ENCODE results near the gene SMOC1. TPM values are rescaled to one million over a fixed set of nuclear protein-coding genes. Genes with fewer than 3 reads are reported as not detected.

The SMOC1 gene
- total RNA-seq, 3 donors from 2014 or later (not counting 1 experiment from before 2014, with no cell fraction given): not detected

GRCh38 chr14:69956970-69957369, 77.8 kb downstream of the SMOC1 start:
- Histone ChIP-seq H3K4me3 (ENCODE audit: low read length) (no peak overlapping the region), H3K27ac (ENCODE audit: low read length) (no peak overlapping the region), H3K9me3 (ENCODE audit: control insufficient read depth, insufficient read depth, low read length) (no peaks in the 10 kb centered on the region), H3K27me3 (ENCODE audit: control insufficient read depth, insufficient read depth, low read length) (no peaks in the 10 kb centered on the region), H3K36me3 (ENCODE audit: control insufficient read depth, insufficient read depth, low read length) (no peaks in the 10 kb centered on the region), H3K4me1 (ENCODE audit: control insufficient read depth, insufficient read depth, low read length) (no peaks in the 10 kb centered on the region)
- H3K9me3 Mint-ChIP-seq: no peaks in the 10 kb centered on the region
- no peak overlapping the region for H3K4me3 Mint-ChIP-seq
- DNase-seq: no peak
- H3K4me1 Mint-ChIP-seq: no peaks in the 10 kb centered on the region
- WGBS (ENCODE audit: insufficient coverage): 73% methylated on average over 3 of the region's 3 CpGs
- TF ChIP-seq, protein P1, sequence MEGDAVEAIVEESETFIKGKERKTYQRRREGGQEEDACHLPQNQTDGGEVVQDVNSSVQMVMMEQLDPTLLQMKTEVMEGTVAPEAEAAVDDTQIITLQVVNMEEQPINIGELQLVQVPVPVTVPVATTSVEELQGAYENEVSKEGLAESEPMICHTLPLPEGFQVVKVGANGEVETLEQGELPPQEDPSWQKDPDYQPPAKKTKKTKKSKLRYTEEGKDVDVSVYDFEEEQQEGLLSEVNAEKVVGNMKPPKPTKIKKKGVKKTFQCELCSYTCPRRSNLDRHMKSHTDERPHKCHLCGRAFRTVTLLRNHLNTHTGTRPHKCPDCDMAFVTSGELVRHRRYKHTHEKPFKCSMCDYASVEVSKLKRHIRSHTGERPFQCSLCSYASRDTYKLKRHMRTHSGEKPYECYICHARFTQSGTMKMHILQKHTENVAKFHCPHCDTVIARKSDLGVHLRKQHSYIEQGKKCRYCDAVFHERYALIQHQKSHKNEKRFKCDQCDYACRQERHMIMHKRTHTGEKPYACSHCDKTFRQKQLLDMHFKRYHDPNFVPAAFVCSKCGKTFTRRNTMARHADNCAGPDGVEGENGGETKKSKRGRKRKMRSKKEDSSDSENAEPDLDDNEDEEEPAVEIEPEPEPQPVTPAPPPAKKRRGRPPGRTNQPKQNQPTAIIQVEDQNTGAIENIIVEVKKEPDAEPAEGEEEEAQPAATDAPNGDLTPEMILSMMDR (IDR thresholded peaks at IDR 0.05): no peak
- no peaks in the 10 kb centered on the region for H3K36me3 Mint-ChIP-seq
- intact Hi-C loops (cut with micrococcal nuclease): no loop called here
- no peak overlapping the region for H3K27ac Mint-ChIP-seq
- no peak for ATAC-seq
- H3K27me3 Mint-ChIP-seq (ENCODE audit: low read depth in 2 of 2): peaks cover 26 to 36% of the 10 kb centered on the region in 2 donors

GRCh38 chr14:69957986-69958385, 78.8 kb downstream of the SMOC1 start:
- ATAC-seq (no peak), DNase-seq (no peak)
- Histone ChIP-seq H3K9me3 (ENCODE audit: control insufficient read depth, insufficient read depth, low read length) (no peaks in the 10 kb centered on the region), H3K27me3 (ENCODE audit: control insufficient read depth, insufficient read depth, low read length) (no peaks in the 10 kb centered on the region), H3K36me3 (ENCODE audit: control insufficient read depth, insufficient read depth, low read length) (no peaks in the 10 kb centered on the region), H3K27ac (ENCODE audit: low read length) (no peak overlapping the region), H3K4me1 (ENCODE audit: control insufficient read depth, insufficient read depth, low read length) (no peaks in the 10 kb centered on the region), H3K4me3 (ENCODE audit: low read length) (no peak overlapping the region)
- H3K36me3 Mint-ChIP-seq: no peaks in the 10 kb centered on the region
- H3K4me3 Mint-ChIP-seq: no peak overlapping the region
- WGBS (ENCODE audit: insufficient coverage): no CpG with 5 or more reads among the region's 1 CpG
- intact Hi-C loops (cut with micrococcal nuclease): no loop called here
- no peaks in the 10 kb centered on the region for H3K4me1 Mint-ChIP-seq
- H3K27me3 Mint-ChIP-seq (ENCODE audit: low read depth in 2 of 2): peaks cover 21 to 28% of the 10 kb centered on the region in 2 donors
- no peaks in the 10 kb centered on the region for H3K9me3 Mint-ChIP-seq
- H3K27ac Mint-ChIP-seq: no peak overlapping the region
- TF ChIP-seq, protein P1 (IDR thresholded peaks at IDR 0.05): no peak

GRCh38 chr14:69959136-69959535, 79.9 kb downstream of the SMOC1 start:
- H3K27me3 ChIP-seq (ENCODE audit: control insufficient read depth, insufficient read depth, low read length): no peaks in the 10 kb centered on the region
- ATAC-seq (no peak), DNase-seq (no peak)
- 96% methylated on average over 3 of the region's 3 CpGs for WGBS (ENCODE audit: insufficient coverage)
- H3K4me3 ChIP-seq (ENCODE audit: low read length): no peak overlapping the region
- Mint-ChIP-seq H3K27me3 (ENCODE audit: low read depth in 2 of 2) (peaks cover 16 to 20% of the 10 kb centered on the region in 2 donors), H3K4me1 (no peaks in the 10 kb centered on the region), H3K4me3 (no peak overlapping the region), H3K36me3 (no peaks in the 10 kb centered on the region), H3K27ac (no peak overlapping the region), H3K9me3 (no peaks in the 10 kb centered on the region)
- intact Hi-C loops (cut with micrococcal nuclease): no loop called here
- TF ChIP-seq, protein P1 (IDR thresholded peaks at IDR 0.05): no peak
- no peaks in the 10 kb centered on the region for H3K36me3 ChIP-seq (ENCODE audit: control insufficient read depth, insufficient read depth, low read length)
- no peak overlapping the region for H3K27ac ChIP-seq (ENCODE audit: low read length)
- no peaks in the 10 kb centered on the region for H3K4me1 ChIP-seq (ENCODE audit: control insufficient read depth, insufficient read depth, low read length)
- H3K9me3 ChIP-seq (ENCODE audit: control insufficient read depth, insufficient read depth, low read length): no peaks in the 10 kb centered on the region

- Mint-ChIP-seq H3K9me3 (no peaks in the 10 kb centered on the region), H3K4me3 (no peak overlapping the region), H3K4me1 (no peaks in the 10 kb centered on the region), H3K27ac (no peak overlapping the region), H3K27me3 (ENCODE audit: low read depth in 2 of 2) (peaks cover 12 to 16% of the 10 kb centered on the region in 2 donors), H3K36me3 (no peaks in the 10 kb centered on the region)
- H3K27ac ChIP-seq (ENCODE audit: low read length): no peak overlapping the region
- no peaks in the 10 kb centered on the region for H3K4me1 ChIP-seq (ENCODE audit: control insufficient read depth, insufficient read depth, low read length)
- H3K36me3 ChIP-seq (ENCODE audit: control insufficient read depth, insufficient read depth, low read length): no peaks in the 10 kb centered on the region
- H3K9me3 ChIP-seq (ENCODE audit: control insufficient read depth, insufficient read depth, low read length): no peaks in the 10 kb centered on the region
- DNase-seq (no peak), ATAC-seq (no peak)
- H3K4me3 ChIP-seq (ENCODE audit: low read length): no peak overlapping the region
- intact Hi-C loops (cut with micrococcal nuclease): no loop called here
- TF ChIP-seq, protein P1 (IDR thresholded peaks at IDR 0.05): no peak
- no peaks in the 10 kb centered on the region for H3K27me3 ChIP-seq (ENCODE audit: control insufficient read depth, insufficient read depth, low read length)
Observed at GRCh38 chr14:69960296-69960695, 81.1 kb downstream of the SMOC1 start.
